NCI-H1048 (cell line): ENCODE data around the gene CTXN3.

Source experiments
- DNase-seq: peaks from one replicate; lab custom pipeline; 2025; lab: John Stamatoyannopoulos, UW

The CTXN3 gene

DNA sequence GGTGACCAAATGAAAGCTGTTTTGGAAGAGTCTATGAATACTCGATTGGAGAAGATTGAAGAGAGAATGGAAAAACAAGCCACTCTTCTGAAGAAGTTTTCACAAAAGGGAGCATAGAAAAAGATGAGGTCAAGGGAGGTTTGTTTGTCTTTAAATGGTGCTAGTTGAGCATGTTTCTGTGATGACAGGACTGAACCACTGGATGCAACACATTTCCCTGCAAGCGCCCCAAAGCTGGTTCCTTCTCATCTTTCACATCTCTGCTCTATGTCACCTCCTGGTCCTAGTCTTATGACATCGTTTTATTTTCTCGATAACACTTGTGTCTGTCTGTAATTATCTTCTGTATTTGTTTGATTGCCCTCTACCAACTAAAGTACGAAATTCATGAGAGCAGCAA lies 50.5 kb downstream of the CTXN3 start:
- DNase-seq = no peak

DNA sequence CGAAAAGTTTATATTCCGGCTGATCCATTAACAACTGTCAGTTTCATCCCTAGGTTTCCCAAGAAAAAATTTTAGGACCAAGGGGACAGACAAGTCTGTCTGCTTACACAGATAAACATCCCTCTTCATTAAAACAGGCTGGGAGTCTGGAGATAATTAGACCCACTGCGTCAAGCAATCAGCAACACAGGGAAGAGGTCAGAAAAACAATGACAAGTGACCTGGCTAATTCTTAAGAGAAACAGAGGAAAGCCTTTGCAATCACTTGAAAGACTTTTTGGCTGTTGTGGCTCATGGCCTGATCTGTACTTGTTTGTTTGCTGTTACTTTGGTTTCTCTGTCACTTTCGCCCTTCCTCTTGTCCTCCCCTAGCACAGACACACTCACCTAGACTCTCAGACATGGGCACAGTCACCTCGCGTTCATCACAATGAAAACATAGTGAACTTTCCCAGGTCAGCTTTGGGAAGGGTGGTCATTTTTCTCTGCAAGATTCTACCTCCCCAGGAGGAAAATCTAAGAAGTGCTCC lies 51.4 kb downstream of the CTXN3 start:
- no peak for DNase-seq

DNA sequence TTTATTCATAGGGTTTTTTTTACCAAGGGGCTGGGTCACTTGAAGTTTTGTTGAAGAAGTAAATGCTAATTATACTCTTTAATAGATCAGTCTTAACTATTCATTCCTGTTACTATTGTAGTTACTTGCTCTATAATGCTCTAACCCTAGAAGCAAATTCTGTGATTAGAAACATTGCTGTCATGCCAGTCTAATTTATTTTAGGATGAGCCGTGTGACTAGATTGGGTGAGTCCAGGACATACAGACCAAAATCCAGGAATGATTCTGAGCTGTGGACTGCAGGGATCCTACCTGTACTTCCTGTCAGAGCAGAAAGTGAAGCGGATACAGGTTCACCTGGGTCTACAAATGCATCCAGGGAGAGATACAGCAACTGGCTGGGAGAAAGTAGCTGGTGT lies 53.6 kb downstream of the CTXN3 start:
- DNase-seq = no peak

DNA sequence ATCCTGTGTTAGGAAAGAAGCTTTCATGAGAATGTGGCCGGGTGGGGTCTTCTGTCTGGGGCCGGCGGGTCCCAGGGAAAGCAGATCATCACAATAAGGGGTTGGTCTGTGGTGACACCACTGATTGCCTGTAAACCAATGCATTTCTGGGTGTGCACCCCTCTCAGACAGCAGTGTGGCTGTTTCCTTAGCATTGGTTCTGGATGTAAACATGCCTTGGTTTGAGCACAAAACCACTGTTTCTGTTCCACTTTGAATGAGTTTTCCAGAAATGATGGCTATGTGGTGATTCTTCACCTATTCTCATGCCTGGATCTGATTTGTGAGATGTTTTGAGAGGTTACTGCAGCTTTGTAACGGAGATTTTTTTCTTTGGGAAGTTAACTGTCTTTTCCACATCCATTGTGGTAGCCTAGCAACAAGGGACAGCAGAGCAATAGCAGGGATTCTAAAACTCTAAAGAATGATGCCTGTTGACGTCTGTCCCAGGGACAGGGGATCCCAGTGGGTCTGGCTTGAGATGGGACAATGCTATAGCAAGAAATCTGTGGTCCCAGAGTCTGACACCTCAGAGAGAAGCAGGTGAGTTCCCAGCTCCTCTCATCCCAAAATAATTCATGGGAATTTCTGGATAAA lies 54.2 kb downstream of the CTXN3 start, which contains the start of gene CCDC192:
Gene CCDC192 (plus strand): TSS at position 466 of the 636 bp plus-strand sequence. CDS start 55 bp downstream, at position 521.
- no peak for DNase-seq

DNA sequence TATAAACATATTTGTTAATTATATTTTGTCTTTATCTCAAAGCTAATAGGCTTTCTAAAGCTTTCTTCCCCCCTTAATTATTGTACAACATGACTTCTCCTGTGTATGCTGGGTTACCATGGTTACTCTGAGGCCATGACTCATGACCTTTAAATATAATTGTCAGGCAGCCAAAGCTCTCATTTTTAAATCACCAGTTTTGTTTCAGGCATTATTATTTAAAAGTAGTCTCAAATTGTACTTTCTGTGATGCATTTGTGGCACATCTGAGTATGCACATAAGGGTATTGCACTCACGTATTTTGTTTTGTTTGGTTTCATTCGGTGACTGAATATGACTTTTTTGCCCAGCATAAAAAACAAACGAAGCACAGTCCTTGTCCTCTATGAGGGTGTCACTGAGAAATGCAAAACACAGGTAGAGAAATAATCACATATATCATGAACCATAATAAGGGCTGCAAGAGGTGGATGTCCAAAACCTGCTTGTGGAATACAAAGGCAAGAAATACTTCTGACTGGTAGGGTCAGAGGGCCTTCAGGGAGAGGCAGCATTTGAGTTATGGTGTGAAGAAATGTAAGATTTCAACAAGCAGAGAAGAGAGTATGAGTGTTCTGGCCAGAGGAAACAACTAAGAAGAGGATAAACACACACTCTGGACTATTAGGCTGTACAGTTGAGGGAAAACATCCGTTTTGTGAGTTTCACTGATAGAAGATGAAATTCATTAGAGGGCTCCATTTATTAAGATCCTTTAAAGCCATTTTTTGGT lies 56.4 kb downstream of the CTXN3 start:
- no peak for DNase-seq

DNA sequence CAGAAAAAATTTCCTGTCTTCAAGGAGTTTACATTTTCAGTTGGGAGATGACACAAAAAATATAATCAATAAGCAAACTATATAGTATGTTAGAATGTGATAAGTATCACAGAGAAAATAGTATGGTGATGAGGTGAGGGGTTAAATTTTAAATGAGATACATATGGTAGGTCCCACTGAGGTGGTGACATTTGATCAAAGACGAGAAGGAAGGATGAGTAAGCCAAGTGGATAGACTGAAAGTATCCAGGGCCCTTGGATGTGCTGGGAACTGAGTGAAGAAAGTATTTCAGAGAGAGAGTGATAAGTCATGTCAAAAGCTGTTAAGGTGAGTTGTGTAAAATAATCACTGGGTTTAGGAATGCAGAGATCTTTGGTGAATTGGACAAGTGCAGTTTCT lies 57.8 kb downstream of the CTXN3 start:
- DNase-seq = no peak

DNA sequence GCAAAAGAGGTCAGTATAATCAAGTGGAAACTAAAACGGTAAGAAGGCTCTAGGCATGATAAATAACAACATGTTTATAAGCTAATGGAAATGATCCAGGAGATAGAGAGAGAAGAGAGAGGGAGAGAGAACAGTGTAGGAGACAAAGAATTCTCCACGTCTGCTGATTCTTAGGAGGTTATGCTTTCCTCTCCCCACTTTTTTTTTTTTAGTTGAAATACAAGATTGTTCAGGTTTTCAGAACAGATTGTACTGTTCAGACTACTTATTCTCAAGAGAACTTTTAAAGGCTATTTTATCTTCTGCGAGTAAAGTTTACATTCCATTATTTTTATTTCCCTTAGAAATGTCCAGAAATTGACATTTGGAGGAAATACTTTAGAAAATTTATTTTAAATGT lies 58.3 kb downstream of the CTXN3 start:
- DNase-seq = no peak
